PC-3 (cell line): ENCODE data around the gene RNF138. TPM values are rescaled to one million over a fixed set of nuclear protein-coding genes. Genes with fewer than 3 reads are reported as not detected.

Experiments
- ATAC-seq: fragments of 200-7000 bp; cut with Tn5 transposase; 2 replicates; pipeline ENCODE4 v1.9.1; 2020; ENCODE audit warnings: mild to moderate bottlenecking, moderate library complexity
- BruUV-seq: library from RNA; stranded (reverse); fragments of 400-500 nt; replicated peaks from 2 replicates; lab custom pipeline; 2021; lab: Mats Ljungman, UMichigan
- CTCF ChIA-PET: fragments of 300-600 bp; sonication (Branson Sonifier 250); formaldehyde crosslinking; loops from one replicate; lab custom pipeline; 2022; ENCODE audit warnings: antibody characterized with exemption; lab: Charles Lee
- POLR2A ChIA-PET: fragments of 300-600 bp; sonication (Branson Sonifier 250); formaldehyde crosslinking; loops from one replicate; lab custom pipeline; 2022; ENCODE audit warnings: antibody characterized with exemption; ENCODE audit not compliant: unreplicated experiment; lab: Charles Lee
- DNase-seq: peaks from one replicate; pipeline ENCODE4 v3.0.0-alpha.2; 2015
- H2AFZ ChIP-seq: fragments of 300-600 bp; sonication (generic); 2 replicates; pipeline ENCODE4 v1.6.0; 2016; ENCODE audit warnings: antibody characterized with exemption, low read length
- H3F3A ChIP-seq: fragments of 300-600 bp; sonication (generic); one replicate; pipeline ENCODE4 v1.6.0; 2017; ENCODE audit warnings: antibody characterized with exemption, low read length, control low read depth, mild to moderate bottlenecking; ENCODE audit not compliant: unreplicated experiment
- H3K27ac ChIP-seq: fragments of 300-600 bp; sonication (generic); 2 replicates; pipeline ENCODE4 v1.5.1; 2016; ENCODE audit warnings: mild to moderate bottlenecking, low read length
- H3K27me3 ChIP-seq: fragments of 300-600 bp; sonication (generic); 2 replicates; pipeline ENCODE4 v1.6.1; 2016; ENCODE audit warnings: low read length, mixed read lengths
- H3K36me3 ChIP-seq: fragments of 300-600 bp; sonication (generic); 2 replicates; pipeline ENCODE4 v1.6.1; 2016; ENCODE audit warnings: low read depth, mixed run types, low read length, mixed read lengths
- H3K4me1 ChIP-seq: fragments of 300-600 bp; sonication (generic); 2 replicates; pipeline ENCODE4 v1.5.1; 2016; ENCODE audit warnings: low read length; ENCODE audit not compliant: insufficient read depth
- H3K4me2 ChIP-seq: fragments of 300-600 bp; sonication (generic); 2 replicates; pipeline ENCODE4 v1.6.0; 2016; ENCODE audit warnings: low read length
- H3K4me3 ChIP-seq: fragments of 300-600 bp; sonication (generic); 2 replicates; pipeline ENCODE4 v1.5.1; 2016; ENCODE audit warnings: mild to moderate bottlenecking, low read length, mixed read lengths
- H3K79me2 ChIP-seq: fragments of 300-600 bp; sonication (generic); 2 replicates; pipeline ENCODE4 v1.6.1; 2017; ENCODE audit warnings: low read length, mixed read lengths
- H3K9ac ChIP-seq: fragments of 300-600 bp; sonication (generic); 2 replicates; pipeline ENCODE4 v1.6.0; 2016; ENCODE audit warnings: mild to moderate bottlenecking, low read length
- H3K9me2 ChIP-seq: fragments of 300-600 bp; sonication (generic); replicated peaks from 2 replicates; pipeline ENCODE4 v1.6.1; 2016; ENCODE audit warnings: mixed run types, low read length, mixed read lengths
- H3K9me3 ChIP-seq: fragments of 300-600 bp; sonication (generic); 2 replicates; pipeline ENCODE4 v1.6.1; 2016; ENCODE audit warnings: low read length, mixed read lengths
- H4K20me1 ChIP-seq: fragments of 300-600 bp; sonication (generic); 2 replicates; pipeline ENCODE4 v1.6.1; 2016; ENCODE audit warnings: low read length, mixed read lengths
- CTCF ChIP-seq: fragments of 300-600 bp; sonication (generic); conservative IDR thresholded peaks from 2 replicates; pipeline ENCODE4 v1.5.1; 2017; ENCODE audit warnings: antibody characterized with exemption, low read depth, mild to moderate bottlenecking, low read length
- EZH2 ChIP-seq: fragments of 300-600 bp; sonication (generic); IDR thresholded peaks from one replicate; pipeline ENCODE4 v1.6.1; 2017; ENCODE audit warnings: antibody characterized with exemption, mild to moderate bottlenecking, low read length; ENCODE audit not compliant: unreplicated experiment
- EZH2phosphoT487 ChIP-seq: fragments of 300-600 bp; sonication (generic); IDR thresholded peaks from 2 replicates; pipeline ENCODE4 v1.6.1; 2018; ENCODE audit warnings: mild to moderate bottlenecking, antibody characterized with exemption, low read length, borderline replicate concordance
- intact Hi-C: fragments of 100-400 bp; cut with micrococcal nuclease; formaldehyde crosslinking; loops from 2 replicates; pipeline ENCODE4 v1.9.0; 2023
- total RNA-seq: library from RNA; depleted of rRNA; stranded (reverse); fragments of >200 nt; gene quantifications from 2 replicates; pipeline ENCODE4 v1.2.3, GENCODE V29; 2014; rRNA removed

The RNF138 gene
- total RNA-seq, 1 experiment from 2014 or later, result 15.3 TPM

GRCh38 chr18:32177530-32177929, 85.9 kb downstream of the RNF138 start:
- no peaks in the 10 kb centered on the region for H3K9me2 ChIP-seq
- H3K4me2 ChIP-seq, result no peak overlapping the region
- H3K9me3 ChIP-seq, result no peaks in the 10 kb centered on the region
- DNase-seq (no peak), ATAC-seq (no peak)
- CTCF ChIA-PET, result no interaction called here
- no peak overlapping the region for H3K27ac ChIP-seq
- H3K36me3 ChIP-seq, result no peaks in the 10 kb centered on the region
- TF ChIP-seq CTCF, result no peak
- no peak for TF ChIP-seq EZH2
- no peak for TF ChIP-seq EZH2phosphoT487
- POLR2A ChIA-PET, result no interaction called here
- H3K9ac ChIP-seq, result no peak overlapping the region
- no peaks in the 10 kb centered on the region for H3F3A ChIP-seq
- intact Hi-C loops, result no loop called here
- no peaks in the 10 kb centered on the region for H3K4me1 ChIP-seq
- H4K20me1 ChIP-seq, result no peaks in the 10 kb centered on the region
- no peak overlapping the region for H3K4me3 ChIP-seq
- BruUV-seq, result no TSS peak
- no peaks in the 10 kb centered on the region for H3K79me2 ChIP-seq
- no peaks in the 10 kb centered on the region for H3K27me3 ChIP-seq
- H2AFZ ChIP-seq, result no peak overlapping the region

Other genes starting within 250 kb of the RNF138 start
- gene TRAPPC8, start 148.7 kb upstream of the RNF138 start, total RNA-seq, result 10.2 and 14.7 TPM in 2 replicates
- 1.1 and 1.2 TPM in 2 replicates for gene RNF125, start 73.0 kb upstream of the RNF138 start, total RNA-seq
- gene MEP1B, start 98.2 kb downstream of the RNF138 start, total RNA-seq, result not detected in 2 replicates